Measurements from ENCODE around the gene GJA5. TPM values are rescaled to one million over a fixed set of nuclear protein-coding genes. Genes with fewer than 3 reads are reported as not detected.

Gene GJA5
- total and polyA plus RNA-seq, 12 donors, result 4.8 to 20.0 (median 12.3) TPM

- H3K36me3 ChIP-seq, result no peaks in the 10 kb centered on the region
- intact Hi-C loops (cut with DNase I), result loop anchor here in 1 of 10 donors (5.0 kb wide), 1 partner anchor 47 kb away; no protein-coding TSS in a partner anchor
- WGBS, 2 donors, result 94 to 95% methylated on average over 1 of the region's 1 CpG
- peaks cover 0 to 17% (median 5%) of the 10 kb centered on the region in 9 donors for H3K4me1 ChIP-seq
- no peak for ATAC-seq
- H3K27me3 ChIP-seq, result peaks cover 0 to 6% (median 0%) of the 10 kb centered on the region in 7 donors
- no peak for DNase-seq
- H3K9me3 ChIP-seq, result no peaks in the 10 kb centered on the region
- TF ChIP-seq CTCF (IDR thresholded peaks at IDR 0.05), result no peak
- H3K27ac ChIP-seq, result no peak overlapping the region
- no peak overlapping the region for H3K4me3 ChIP-seq
These were observed 24.5 kb upstream of the GJA5 start for GRCh38 chr1:147784941-147785340.

GRCh38 chr1:147781056-147781471, 20.7 kb upstream of the GJA5 start:
- Histone ChIP-seq H3K27ac (peak overlapping the region in 8 of 10 donors; percentile 11 to 80 (median 59)), H3K36me3 (no peaks in the 10 kb centered on the region), H3K9me3 (no peaks in the 10 kb centered on the region), H3K4me3 (no peak overlapping the region), H3K4me1 (peaks cover 0 to 17% (median 5%) of the 10 kb centered on the region in 9 donors), H3K27me3 (no peaks in the 10 kb centered on the region)
- intact Hi-C loops (cut with DNase I), result no loop called here
- 57 to 63% methylated on average over 3 of the region's 3 CpGs for WGBS, 2 donors
- DNase-seq (peak in 1 of 2 donors; percentile 21), ATAC-seq (peak; percentile 71 to 88 (median 80))
- no peak for TF ChIP-seq CTCF (IDR thresholded peaks at IDR 0.05)

- H3K27ac ChIP-seq, result peak overlapping the region in 3 of 10 donors; percentile 3 to 23 (median 7)
- no peaks in the 10 kb centered on the region for H3K27me3 ChIP-seq
- intact Hi-C loops (cut with DNase I), result no loop called here
- no peak for TF ChIP-seq CTCF (IDR thresholded peaks at IDR 0.05)
- H3K36me3 ChIP-seq, result no peaks in the 10 kb centered on the region
- no peak for DNase-seq
- H3K9me3 ChIP-seq, result no peaks in the 10 kb centered on the region
- WGBS, 2 donors, result 64 to 66% methylated on average over 5 of the region's 5 CpGs
- ATAC-seq, result peak in 1 of 8 donors; percentile 57
- peaks cover 0 to 29% (median 16%) of the 10 kb centered on the region in 9 donors for H3K4me1 ChIP-seq
- no peak overlapping the region for H3K4me3 ChIP-seq
These were observed 17.3 kb upstream of the GJA5 start for GRCh38 chr1:147777694-147778093.

DNA sequence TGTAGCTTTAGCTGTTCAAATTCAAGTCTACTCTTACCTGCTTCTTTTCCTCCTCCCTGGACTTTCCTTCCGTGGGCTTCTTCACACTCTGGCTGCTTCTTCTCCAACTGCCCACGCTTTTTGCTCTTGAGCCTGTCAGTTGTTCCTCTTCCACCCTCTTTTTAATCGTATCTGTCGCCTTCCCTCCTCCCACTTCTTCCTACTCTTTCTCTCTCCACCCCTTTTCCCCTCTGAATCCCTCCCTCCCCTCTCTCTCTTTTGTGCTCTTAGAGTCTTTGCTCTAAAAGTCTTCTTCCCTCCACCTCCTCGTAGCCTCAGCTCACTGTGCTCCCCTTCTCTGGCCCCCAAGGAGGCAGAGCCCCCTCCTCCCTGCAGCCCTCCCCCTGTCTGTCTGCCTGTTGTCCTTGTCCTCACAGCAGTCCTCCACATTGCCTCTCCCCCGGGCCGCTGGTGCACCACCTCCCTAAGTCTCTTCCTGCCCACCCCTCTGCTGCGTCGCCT, 12.9 kb upstream of the GJA5 start:
- 34 to 39% methylated on average over 9 of the region's 9 CpGs for WGBS, 2 donors
- DNase-seq, result peak in 1 of 2 donors; percentile 25
- peak overlapping the region in 8 of 10 donors; percentile 16 to 47 (median 32) for H3K4me3 ChIP-seq
- no peak for ATAC-seq
- H3K27me3 ChIP-seq, result no peaks in the 10 kb centered on the region
- TF ChIP-seq CTCF (IDR thresholded peaks at IDR 0.05), result no peak
- H3K4me1 ChIP-seq, result peaks cover 0 to 59% (median 50%) of the 10 kb centered on the region in 9 donors
- no peaks in the 10 kb centered on the region for H3K36me3 ChIP-seq
- H3K27ac ChIP-seq, result peak overlapping the region; percentile 14 to 73 (median 53)
- no peaks in the 10 kb centered on the region for H3K9me3 ChIP-seq
- intact Hi-C loops (cut with DNase I), result loop anchor here in 3 of 10 donors (2.0 to 5.0 kb wide), 4 partner anchors 44 to 119 kb away; no protein-coding TSS in a partner anchor

Data from heart right ventricle (tissue), 16 donors.